ENCODE measurements around the gene GVQW3.
A peak's percentile ranks its signal among the peaks of the same experiment; 100 is the strongest.

Gene GVQW3

GRCh38 chr11:76380977-76381719 is at the start of gene GVQW3, which contains the start of gene THAP12:
Gene GVQW3, plus strand, starts transcription at chr11:76381323. Its CDS starts 506 bp downstream, at chr11:76381829.
Gene THAP12, minus strand, starts transcription at chr11:76381132. Its CDS starts 296 bp downstream, at chr11:76380836.
- DNase-seq = peak; percentile 98

- DNase-seq = no peak
Measured at GRCh38 chr11:76334826-76335389, 46.2 kb upstream of the GVQW3 start.

- no peak for DNase-seq
Measured at GRCh38 chr11:76335842-76336241, 45.3 kb upstream of the GVQW3 start.

DNA sequence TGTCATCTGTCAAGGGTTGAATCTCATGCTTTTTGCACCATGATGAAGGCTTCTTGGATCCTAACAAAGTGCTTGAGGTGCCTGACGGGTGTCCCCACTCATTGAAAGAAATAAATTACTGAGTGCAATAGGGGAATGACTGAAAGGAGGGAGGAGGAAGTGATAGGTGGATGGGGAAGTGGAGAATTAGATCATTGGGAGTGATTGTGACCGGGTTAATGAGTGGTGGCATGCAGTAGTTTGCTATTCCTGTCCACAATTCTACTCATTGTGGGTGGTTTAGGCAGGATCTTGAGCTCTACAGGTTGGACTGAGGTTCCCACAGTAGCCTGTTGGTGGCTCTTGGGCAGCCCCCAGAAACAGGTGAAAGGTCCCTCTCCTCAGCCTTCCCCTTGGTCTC is 44.5 kb upstream of the GVQW3 start:
- DNase-seq = no peak

- DNase-seq = no peak
Measured at GRCh38 chr11:76337469-76337868, 43.7 kb upstream of the GVQW3 start.

DNA sequence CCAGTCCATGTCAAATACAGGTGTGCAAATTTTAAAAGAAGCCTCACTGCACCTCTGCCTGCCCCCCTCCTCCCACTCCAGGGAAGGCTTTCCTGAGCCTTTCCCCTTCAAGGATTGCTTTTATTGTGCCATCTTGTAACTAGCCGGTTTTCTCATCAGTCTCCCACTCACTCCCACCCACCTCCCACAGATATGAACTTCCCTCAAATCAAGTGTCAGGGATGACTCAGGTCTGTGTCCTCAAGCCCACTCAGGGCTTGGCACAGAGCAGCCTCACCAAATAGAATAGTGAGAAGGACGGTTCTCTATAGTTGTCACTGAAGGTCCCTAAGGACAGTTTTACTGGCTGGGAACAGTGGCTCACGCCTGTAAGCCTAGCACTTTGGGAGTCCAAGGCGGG is 43.2 kb upstream of the GVQW3 start:
- no peak for DNase-seq

- no peak for DNase-seq
Measured at GRCh38 chr11:76339221-76339620, 41.9 kb upstream of the GVQW3 start.

- DNase-seq = no peak
Measured at GRCh38 chr11:76347466-76347865, 33.7 kb upstream of the GVQW3 start.

DNA sequence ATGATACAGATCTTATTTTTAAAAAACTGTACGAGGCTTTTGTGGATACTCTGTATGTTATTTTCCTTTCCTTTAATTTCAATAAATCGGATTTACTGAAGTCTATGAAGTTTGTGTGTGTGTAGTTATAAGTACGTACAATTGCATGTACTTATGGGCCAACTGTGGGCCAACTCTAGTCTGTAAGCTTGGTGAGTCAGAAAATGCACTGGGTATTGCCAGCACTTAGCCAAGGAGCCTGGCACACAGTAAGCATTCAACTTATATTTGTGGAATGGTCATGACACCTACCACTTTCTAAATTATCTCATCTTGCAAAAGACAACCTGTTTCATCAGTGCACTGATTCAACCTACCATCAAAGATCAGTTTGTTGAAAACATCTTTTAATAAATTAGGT is 32.8 kb upstream of the GVQW3 start:
- DNase-seq = no peak

DNA sequence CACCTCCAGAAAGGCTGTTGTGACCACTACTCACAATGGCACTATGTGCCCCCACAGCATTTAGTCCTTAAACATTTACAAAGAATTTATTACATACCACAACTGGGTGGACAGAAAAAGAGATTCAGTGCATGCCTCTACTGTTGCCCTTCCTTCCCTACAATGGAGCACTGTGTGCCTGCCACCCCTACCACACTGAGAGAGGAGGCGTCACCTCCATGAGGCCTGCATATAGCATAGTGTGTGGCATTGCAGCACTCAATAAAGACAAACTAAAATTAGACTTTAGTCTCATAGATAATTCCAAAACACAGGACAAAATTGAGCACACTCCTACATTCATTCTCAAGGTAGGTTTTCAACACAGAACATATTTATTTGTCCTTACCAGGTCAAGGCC is 26.0 kb upstream of the GVQW3 start:
- DNase-seq = no peak

GRCh38 chr11:76361374-76361773 is 19.7 kb upstream of the GVQW3 start:
- no peak for DNase-seq

- no peak for DNase-seq
Measured at GRCh38 chr11:76361776-76362175, 19.3 kb upstream of the GVQW3 start.

DNA sequence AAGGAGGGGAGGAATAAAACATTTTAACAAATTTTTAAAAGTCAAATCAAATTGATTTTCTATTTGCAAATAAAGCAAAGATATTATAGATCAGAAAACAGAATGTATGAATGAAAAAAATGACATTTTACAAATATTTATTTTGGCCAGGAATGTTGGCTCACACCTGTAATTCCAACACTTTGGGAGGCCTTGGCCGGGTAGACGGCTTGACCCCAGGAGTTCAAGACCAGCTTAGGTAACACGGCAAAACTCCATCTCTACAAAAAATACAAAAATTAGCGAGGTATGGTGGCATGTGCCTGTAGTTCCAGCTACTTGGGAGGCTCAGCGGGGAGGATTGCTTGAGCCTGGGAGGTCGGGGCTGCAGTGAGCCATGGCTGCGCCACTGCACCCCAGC is 18.4 kb upstream of the GVQW3 start:
- DNase-seq = no peak

GRCh38 chr11:76365038-76365679 is 16.0 kb upstream of the GVQW3 start:
- DNase-seq = no peak

DNA sequence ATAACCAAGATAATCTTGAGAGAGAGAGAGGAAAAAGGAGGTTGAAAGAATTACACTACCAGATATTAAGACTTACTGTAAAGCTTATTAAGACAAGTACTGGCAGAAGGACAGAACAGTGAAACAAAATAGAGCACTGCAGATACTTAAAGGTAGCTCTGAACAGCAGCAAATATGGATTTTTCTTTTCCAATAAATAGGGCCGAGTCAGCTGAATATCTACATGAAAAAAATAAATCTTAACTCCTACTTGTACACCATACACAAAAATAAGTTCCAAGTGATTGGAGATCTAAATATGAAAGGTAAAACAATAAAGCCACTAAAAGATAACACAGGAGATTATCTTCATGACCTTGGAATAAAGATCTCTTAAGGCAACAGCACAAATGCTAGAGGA is 12.6 kb upstream of the GVQW3 start:
- DNase-seq = no peak

GRCh38 chr11:76369406-76369805 is 11.7 kb upstream of the GVQW3 start:
- no peak for DNase-seq

DNA sequence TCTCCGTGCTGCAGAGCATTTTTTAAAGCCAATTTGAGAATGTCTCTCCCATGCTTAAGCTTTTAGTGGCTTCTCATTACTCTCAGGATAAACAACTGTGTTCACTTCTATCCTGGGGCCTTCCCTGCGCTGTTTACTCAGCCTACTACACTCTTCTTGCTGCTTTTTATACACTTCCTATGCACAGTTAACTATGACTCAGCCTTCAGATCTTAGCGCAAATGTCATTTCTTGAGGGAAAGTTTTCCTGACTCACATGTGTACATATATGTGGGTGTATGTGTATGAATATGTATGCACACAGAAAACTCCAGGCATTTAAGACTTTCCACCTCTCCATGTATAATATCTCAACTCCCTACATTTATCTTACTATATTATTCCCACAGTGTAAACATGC is 10.0 kb upstream of the GVQW3 start:
- DNase-seq = no peak

GRCh38 chr11:76376746-76377558 is 4.2 kb upstream of the GVQW3 start:
- DNase-seq = no peak

- DNase-seq = no peak
Measured at GRCh38 chr11:76379807-76380158, 1.3 kb upstream of the GVQW3 start.

GRCh38 chr11:76380159-76380976 is 755 bp upstream of the GVQW3 start:
- DNase-seq = peak; percentile 57

DNA sequence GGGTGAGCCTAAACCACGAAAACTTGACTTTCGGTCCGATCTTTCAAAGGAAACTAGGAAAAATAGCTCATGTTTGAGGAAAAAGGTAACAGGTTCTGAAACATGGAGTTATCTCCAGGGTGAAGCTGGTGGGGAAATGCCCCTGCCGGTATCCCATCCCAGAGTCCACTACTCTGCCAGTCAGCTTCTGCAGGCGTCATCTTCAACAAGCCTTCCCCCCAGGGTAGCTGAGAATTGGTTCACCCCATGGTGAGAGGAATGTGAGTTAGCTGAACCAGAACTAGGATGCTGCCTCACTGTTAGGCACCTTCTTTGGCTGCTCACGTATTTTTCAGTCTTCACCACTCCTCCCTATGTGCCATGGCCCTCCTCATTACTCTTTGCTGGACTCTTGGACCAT is 1.1 kb downstream of the GVQW3 start:
- DNase-seq = no peak

- no peak for DNase-seq
Measured at GRCh38 chr11:76385903-76386302, 4.8 kb downstream of the GVQW3 start.

DNA sequence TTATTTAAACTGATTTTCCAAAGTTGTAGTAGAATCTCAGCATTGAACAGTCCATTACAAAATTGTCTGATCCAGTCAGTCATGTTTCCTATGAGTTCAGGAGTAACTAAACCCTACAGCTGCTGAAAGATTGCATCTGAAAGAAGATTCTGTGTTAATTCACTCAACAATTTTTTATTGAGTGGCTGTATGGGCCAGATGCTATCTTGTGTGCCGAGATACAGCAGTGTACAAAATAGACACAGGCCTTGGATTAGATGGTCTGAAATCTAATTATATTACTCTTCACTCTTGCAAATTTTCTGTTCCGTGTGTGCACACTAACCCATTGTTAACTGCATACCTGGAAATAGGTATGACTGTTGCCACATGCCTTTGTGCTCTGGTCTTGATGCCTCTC is 7.3 kb downstream of the GVQW3 start:
- no peak for DNase-seq
